Astrocyte (in vitro differentiated cells and primary cell): ENCODE results near the gene DPP9. TPM values are rescaled to one million over a fixed set of nuclear protein-coding genes. Genes with fewer than 3 reads are reported as not detected.

Source experiments
- DNase-seq: peaks from one replicate; pipeline ENCODE4 v3.0.0-alpha.2; 2010; ENCODE audit warnings: low read depth
- FAIRE-seq: peaks from 2 replicates; lab custom pipeline; 2011; peaks lifted over from hg19 to GRCh38; lab: Jason Lieb, UNC
- H2AFZ ChIP-seq: 2 replicates; pipeline ENCODE4 v1.6.0; 2012; ENCODE audit warnings: low read depth, low read length, inconsistent platforms
- H3K27ac ChIP-seq: 2 replicates; pipeline ENCODE4 v1.5.1; 2011; ENCODE audit warnings: low read depth, low read length, inconsistent platforms
- H3K27me3 ChIP-seq: 2 replicates; pipeline ENCODE4 v1.6.0; 2011; ENCODE audit warnings: low read length, inconsistent platforms; ENCODE audit not compliant: insufficient read depth
- H3K36me3 ChIP-seq: 2 replicates; pipeline ENCODE4 v1.5.1; 2011; ENCODE audit warnings: low read length, inconsistent platforms; ENCODE audit not compliant: insufficient read depth
- H3K4me1 ChIP-seq: 2 replicates; pipeline ENCODE4 v1.5.1; 2011; ENCODE audit warnings: low read length, inconsistent platforms; ENCODE audit not compliant: insufficient read depth
- H3K4me2 ChIP-seq: 2 replicates; pipeline ENCODE4 v1.6.0; 2012; ENCODE audit warnings: low read length, inconsistent platforms
- H3K4me3 ChIP-seq: 2 replicates; pipeline ENCODE4 v1.5.1; 2011; ENCODE audit warnings: low read depth, mild to moderate bottlenecking, low read length, inconsistent platforms; ENCODE audit not compliant: insufficient read depth
- H3K79me2 ChIP-seq: 2 replicates; pipeline ENCODE4 v1.6.0; 2012; ENCODE audit warnings: mild to moderate bottlenecking, low read length, inconsistent platforms; ENCODE audit not compliant: insufficient read depth
- H3K9ac ChIP-seq: 2 replicates; pipeline ENCODE4 v1.6.0; 2012; ENCODE audit warnings: mild to moderate bottlenecking, low read length, inconsistent platforms
- H3K9me3 ChIP-seq: 2 replicates; pipeline ENCODE4 v1.5.1; 2012; ENCODE audit warnings: low read depth, mild to moderate bottlenecking, low read length, inconsistent platforms; ENCODE audit not compliant: insufficient read depth
- H4K20me1 ChIP-seq: 2 replicates; pipeline ENCODE4 v1.6.0; 2012; ENCODE audit warnings: low read length, inconsistent platforms; ENCODE audit not compliant: insufficient read depth
- H3K27ac Mint-ChIP-seq: one replicate; pipeline ENCODE4 v1.8.0; 2021; ENCODE audit warnings: mild to moderate bottlenecking, mixed read lengths; ENCODE audit not compliant: unreplicated experiment
- H3K27me3 Mint-ChIP-seq: one replicate; pipeline ENCODE4 v1.8.0; 2021; ENCODE audit warnings: low read depth, mixed read lengths; ENCODE audit not compliant: unreplicated experiment
- H3K36me3 Mint-ChIP-seq: one replicate; pipeline ENCODE4 v1.8.0; 2021; ENCODE audit warnings: low read depth, mixed read lengths; ENCODE audit not compliant: unreplicated experiment
- H3K4me1 Mint-ChIP-seq: one replicate; pipeline ENCODE4 v1.8.0; 2021; ENCODE audit warnings: low read depth, mixed read lengths; ENCODE audit not compliant: unreplicated experiment
- H3K4me3 Mint-ChIP-seq: one replicate; pipeline ENCODE4 v1.8.0; 2021; ENCODE audit warnings: mild to moderate bottlenecking, moderate library complexity, mixed read lengths; ENCODE audit not compliant: unreplicated experiment
- H3K9me3 Mint-ChIP-seq: one replicate; pipeline ENCODE4 v1.8.0; 2021; ENCODE audit warnings: mild to moderate bottlenecking, mixed read lengths; ENCODE audit not compliant: unreplicated experiment
- CTCF ChIP-seq: IDR thresholded peaks from 2 replicates; pipeline ENCODE4 v1.5.1; 2011; ENCODE audit warnings: low read depth, mild to moderate bottlenecking, inconsistent platforms, low read length, moderate library complexity; ENCODE audit not compliant: insufficient read depth
- EZH2 ChIP-seq: IDR thresholded peaks from 2 replicates; pipeline ENCODE4 v1.6.1; 2012; ENCODE audit warnings: mild to moderate bottlenecking, low read length, inconsistent platforms; ENCODE audit not compliant: insufficient read depth
- total RNA-seq: library from RNA; stranded (reverse); gene quantifications from 2 replicates; pipeline ENCODE4 v1.2.1, GENCODE V29; 2021

DPP9 gene
- total RNA-seq, 1 donor from 2014 or later, result 50.0 TPM

GRCh38 chr19:4671185-4671851 is 52.3 kb downstream of the DPP9 start:
- no peak overlapping the region for H3K27ac ChIP-seq
- no peaks in the 10 kb centered on the region for H3K9me3 ChIP-seq
- peaks cover 9% of the 10 kb centered on the region for H3K4me1 ChIP-seq
- TF ChIP-seq CTCF (no peak), EZH2 (no peak)
- DNase-seq (no peak), FAIRE-seq (no peak)
- no peak overlapping the region for H3K27ac Mint-ChIP-seq
- no peak overlapping the region for H3K9ac ChIP-seq
- peaks cover 31% of the 10 kb centered on the region for H3K79me2 ChIP-seq
- H3K4me1 Mint-ChIP-seq, result peaks cover 3% of the 10 kb centered on the region
- no peaks in the 10 kb centered on the region for H3K27me3 Mint-ChIP-seq
- no peak overlapping the region for H3K4me2 ChIP-seq
- no peaks in the 10 kb centered on the region for H3K9me3 Mint-ChIP-seq
- H3K36me3 Mint-ChIP-seq, result peaks cover 3% of the 10 kb centered on the region
- H3K4me3 ChIP-seq, result no peak overlapping the region
- H3K4me3 Mint-ChIP-seq, result peak overlapping the region; percentile 10
- peaks cover 15% of the 10 kb centered on the region for H3K36me3 ChIP-seq
- H2AFZ ChIP-seq, result no peak overlapping the region
- no peaks in the 10 kb centered on the region for H3K27me3 ChIP-seq
- peaks cover 4% of the 10 kb centered on the region for H4K20me1 ChIP-seq

GRCh38 chr19:4669723-4670480 is 53.7 kb downstream of the DPP9 start, which contains the start of gene MYDGF:
Gene MYDGF, minus strand, starts transcription at chr19:4670342. Its CDS starts 8 bp downstream, at chr19:4670334.
- peaks cover 3% of the 10 kb centered on the region for H3K4me1 Mint-ChIP-seq
- no peak for TF ChIP-seq EZH2
- no peak for TF ChIP-seq CTCF
- Histone ChIP-seq H3K36me3 (peaks cover 19% of the 10 kb centered on the region), H4K20me1 (peaks cover 12% of the 10 kb centered on the region), H3K4me1 (peaks cover 9% of the 10 kb centered on the region), H3K27me3 (no peaks in the 10 kb centered on the region), H3K9me3 (no peaks in the 10 kb centered on the region), H3K27ac (peak within 1 kb of the TSS; percentile 77), H3K4me2 (peak within 1 kb of the TSS; percentile 88), H2AFZ (peak within 1 kb of the TSS; percentile 78), H3K4me3 (peak within 1 kb of the TSS; percentile 86), H3K79me2 (peaks cover 39% of the 10 kb centered on the region), H3K9ac (peak within 1 kb of the TSS; percentile 99)
- peak within 1 kb of the TSS; percentile 94 for H3K4me3 Mint-ChIP-seq
- peak; percentile 71 for DNase-seq
- H3K27me3 Mint-ChIP-seq, result no peaks in the 10 kb centered on the region
- H3K9me3 Mint-ChIP-seq, result no peaks in the 10 kb centered on the region
- no peak for FAIRE-seq
- H3K36me3 Mint-ChIP-seq, result peaks cover 3% of the 10 kb centered on the region
- H3K27ac Mint-ChIP-seq, result peak within 1 kb of the TSS; percentile 88
